ENCODE measurements around the gene TMEM164. TPM values are rescaled to one million over a fixed set of nuclear protein-coding genes. Genes with fewer than 3 reads are reported as not detected.

The TMEM164 gene
- total RNA-seq, 1 donor from 2014 or later: 18.7 TPM

DNA sequence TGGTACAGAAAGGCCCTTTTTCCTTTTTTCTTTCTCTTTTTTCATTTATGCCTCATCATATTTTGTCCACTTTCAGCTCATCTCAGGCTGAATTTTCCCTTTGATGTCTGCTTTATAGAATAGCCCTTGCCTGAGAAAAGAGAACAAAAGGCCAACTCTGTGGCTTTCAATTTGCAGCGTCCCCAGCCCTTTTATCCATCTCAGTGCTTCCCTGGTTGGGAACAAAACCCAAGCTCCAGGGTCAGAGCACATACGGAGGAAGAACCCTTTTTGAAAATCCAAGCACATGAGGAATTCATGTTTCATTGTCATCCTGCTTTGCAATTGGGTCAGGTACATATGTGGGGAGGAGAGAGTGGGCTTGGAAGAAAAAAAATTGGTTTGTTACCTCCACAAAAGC lies 47.5 kb downstream of the TMEM164 start:
- Mint-ChIP-seq H3K27me3 (ENCODE audit: unreplicated experiment) (peaks cover 2% of the 10 kb centered on the region), H3K27ac (ENCODE audit: unreplicated experiment) (no peak overlapping the region)

GRCh38 chrX:110050901-110051300 lies 48.0 kb downstream of the TMEM164 start:
- H3K4me1 Mint-ChIP-seq (ENCODE audit: unreplicated experiment): no peaks in the 10 kb centered on the region
- H3K27ac Mint-ChIP-seq (ENCODE audit: unreplicated experiment): no peak overlapping the region
- peaks cover 2% of the 10 kb centered on the region for H3K27me3 Mint-ChIP-seq (ENCODE audit: unreplicated experiment)
- TF ChIP-seq, protein P1, sequence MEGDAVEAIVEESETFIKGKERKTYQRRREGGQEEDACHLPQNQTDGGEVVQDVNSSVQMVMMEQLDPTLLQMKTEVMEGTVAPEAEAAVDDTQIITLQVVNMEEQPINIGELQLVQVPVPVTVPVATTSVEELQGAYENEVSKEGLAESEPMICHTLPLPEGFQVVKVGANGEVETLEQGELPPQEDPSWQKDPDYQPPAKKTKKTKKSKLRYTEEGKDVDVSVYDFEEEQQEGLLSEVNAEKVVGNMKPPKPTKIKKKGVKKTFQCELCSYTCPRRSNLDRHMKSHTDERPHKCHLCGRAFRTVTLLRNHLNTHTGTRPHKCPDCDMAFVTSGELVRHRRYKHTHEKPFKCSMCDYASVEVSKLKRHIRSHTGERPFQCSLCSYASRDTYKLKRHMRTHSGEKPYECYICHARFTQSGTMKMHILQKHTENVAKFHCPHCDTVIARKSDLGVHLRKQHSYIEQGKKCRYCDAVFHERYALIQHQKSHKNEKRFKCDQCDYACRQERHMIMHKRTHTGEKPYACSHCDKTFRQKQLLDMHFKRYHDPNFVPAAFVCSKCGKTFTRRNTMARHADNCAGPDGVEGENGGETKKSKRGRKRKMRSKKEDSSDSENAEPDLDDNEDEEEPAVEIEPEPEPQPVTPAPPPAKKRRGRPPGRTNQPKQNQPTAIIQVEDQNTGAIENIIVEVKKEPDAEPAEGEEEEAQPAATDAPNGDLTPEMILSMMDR (IDR thresholded peaks at IDR 0.05; ENCODE audit: unreplicated experiment): no peak
- no peaks in the 10 kb centered on the region for H3K9me3 Mint-ChIP-seq (ENCODE audit: unreplicated experiment)
- H3K4me3 Mint-ChIP-seq (ENCODE audit: unreplicated experiment): no peak overlapping the region
- no peaks in the 10 kb centered on the region for H3K36me3 Mint-ChIP-seq (ENCODE audit: low read depth, unreplicated experiment)
- DNase-seq (ENCODE audit: low spot score): no peak

More for the DNA sequence above, 47.5 kb downstream of the TMEM164 start:
- no peaks in the 10 kb centered on the region for H3K36me3 Mint-ChIP-seq (ENCODE audit: low read depth, unreplicated experiment)
- no peak for DNase-seq (ENCODE audit: low spot score)
- TF ChIP-seq, protein P1 (IDR thresholded peaks at IDR 0.05; ENCODE audit: unreplicated experiment): no peak
- no peak overlapping the region for H3K4me3 Mint-ChIP-seq (ENCODE audit: unreplicated experiment)
- H3K4me1 Mint-ChIP-seq (ENCODE audit: unreplicated experiment): no peaks in the 10 kb centered on the region
- H3K9me3 Mint-ChIP-seq (ENCODE audit: unreplicated experiment): no peaks in the 10 kb centered on the region

- no peak overlapping the region for H3K4me3 Mint-ChIP-seq (ENCODE audit: unreplicated experiment)
- H3K9me3 Mint-ChIP-seq (ENCODE audit: unreplicated experiment): no peaks in the 10 kb centered on the region
- no peak for DNase-seq (ENCODE audit: low spot score)
- H3K4me1 Mint-ChIP-seq (ENCODE audit: unreplicated experiment): no peaks in the 10 kb centered on the region
- H3K27ac Mint-ChIP-seq (ENCODE audit: unreplicated experiment): no peak overlapping the region
- H3K27me3 Mint-ChIP-seq (ENCODE audit: unreplicated experiment): peaks cover 2% of the 10 kb centered on the region
- TF ChIP-seq, protein P1 (IDR thresholded peaks at IDR 0.05; ENCODE audit: unreplicated experiment): no peak
- H3K36me3 Mint-ChIP-seq (ENCODE audit: low read depth, unreplicated experiment): no peaks in the 10 kb centered on the region
These were observed 48.6 kb downstream of the TMEM164 start for GRCh38 chrX:110051559-110051958.

DNA sequence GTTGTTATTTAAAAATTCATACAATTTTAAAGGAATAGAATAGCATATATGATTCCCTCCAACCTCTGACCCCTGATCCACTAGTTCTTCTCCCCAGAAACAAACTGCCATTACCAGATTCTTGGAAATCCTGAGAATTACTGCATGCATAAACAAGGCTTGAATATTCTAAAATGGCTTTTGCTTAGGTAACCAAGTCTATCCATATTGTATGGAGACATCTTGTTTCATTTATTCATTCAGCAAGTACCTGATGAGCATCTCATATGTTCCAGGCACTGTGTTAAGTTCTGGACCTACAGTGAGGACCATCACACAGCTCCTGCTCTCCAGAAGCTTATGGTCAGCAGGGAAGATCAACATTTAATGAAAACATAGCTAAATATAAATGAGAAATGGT lies 49.4 kb downstream of the TMEM164 start:
- DNase-seq (ENCODE audit: low spot score): no peak
- Mint-ChIP-seq H3K27ac (ENCODE audit: unreplicated experiment) (no peak overlapping the region), H3K36me3 (ENCODE audit: low read depth, unreplicated experiment) (no peaks in the 10 kb centered on the region), H3K27me3 (ENCODE audit: unreplicated experiment) (peaks cover 2% of the 10 kb centered on the region), H3K4me1 (ENCODE audit: unreplicated experiment) (no peaks in the 10 kb centered on the region), H3K9me3 (ENCODE audit: unreplicated experiment) (no peaks in the 10 kb centered on the region), H3K4me3 (ENCODE audit: unreplicated experiment) (no peak overlapping the region)
- TF ChIP-seq, protein P1 (IDR thresholded peaks at IDR 0.05; ENCODE audit: unreplicated experiment): no peak

GRCh38 chrX:110053453-110053852 lies 50.5 kb downstream of the TMEM164 start:
- H3K4me3 Mint-ChIP-seq (ENCODE audit: unreplicated experiment): no peak overlapping the region
- no peaks in the 10 kb centered on the region for H3K4me1 Mint-ChIP-seq (ENCODE audit: unreplicated experiment)
- H3K9me3 Mint-ChIP-seq (ENCODE audit: unreplicated experiment): no peaks in the 10 kb centered on the region

More at GRCh38 chrX:110053453-110053852, 50.5 kb downstream of the TMEM164 start:
- no peak overlapping the region for H3K27ac Mint-ChIP-seq (ENCODE audit: unreplicated experiment)
- no peaks in the 10 kb centered on the region for H3K36me3 Mint-ChIP-seq (ENCODE audit: low read depth, unreplicated experiment)
- TF ChIP-seq, protein P1 (IDR thresholded peaks at IDR 0.05; ENCODE audit: unreplicated experiment): no peak
- peaks cover 2% of the 10 kb centered on the region for H3K27me3 Mint-ChIP-seq (ENCODE audit: unreplicated experiment)
- DNase-seq (ENCODE audit: low spot score): no peak
